COR-L47 (cell line): Measurements from ENCODE around the gene HS3ST3B1.

ENCODE experiments used
- DNase-seq: peaks from one replicate; lab custom pipeline; 2025; lab: John Stamatoyannopoulos, UW

HS3ST3B1 gene

GRCh38 chr17:14303343-14304221 is 2.7 kb downstream of the HS3ST3B1 start:
- DNase-seq: no peak

- DNase-seq: no peak
Observed at GRCh38 chr17:14304222-14304772, 3.4 kb downstream of the HS3ST3B1 start.

- DNase-seq: no peak
Observed at GRCh38 chr17:14304773-14305517, 4.1 kb downstream of the HS3ST3B1 start.

GRCh38 chr17:14305785-14306496 is 5.1 kb downstream of the HS3ST3B1 start:
- DNase-seq: no peak

- DNase-seq: no peak
Observed at GRCh38 chr17:14306596-14306995, 5.7 kb downstream of the HS3ST3B1 start.

GRCh38 chr17:14307560-14308024 is 6.7 kb downstream of the HS3ST3B1 start:
- no peak for DNase-seq

GRCh38 chr17:14308636-14308964 is 7.7 kb downstream of the HS3ST3B1 start:
- DNase-seq: no peak

GRCh38 chr17:14308965-14309879 is 8.3 kb downstream of the HS3ST3B1 start:
- no peak for DNase-seq

GRCh38 chr17:14310101-14310500 is 9.2 kb downstream of the HS3ST3B1 start:
- no peak for DNase-seq

- no peak for DNase-seq
Observed at GRCh38 chr17:14310605-14311004, 9.7 kb downstream of the HS3ST3B1 start.

- DNase-seq: no peak
Observed at GRCh38 chr17:14311186-14311705, 10.4 kb downstream of the HS3ST3B1 start.

GRCh38 chr17:14311981-14312380 is 11.1 kb downstream of the HS3ST3B1 start:
- DNase-seq: no peak

- DNase-seq: no peak
Observed at GRCh38 chr17:14312522-14312921, 11.6 kb downstream of the HS3ST3B1 start.

- DNase-seq: no peak
Observed at GRCh38 chr17:14316126-14316832, 15.4 kb downstream of the HS3ST3B1 start.

GRCh38 chr17:14317383-14317782 is 16.5 kb downstream of the HS3ST3B1 start:
- DNase-seq: no peak

GRCh38 chr17:14318109-14318917 is 17.4 kb downstream of the HS3ST3B1 start:
- no peak for DNase-seq

- DNase-seq: no peak
Observed at GRCh38 chr17:14318918-14319205, 18.0 kb downstream of the HS3ST3B1 start.

- DNase-seq: no peak
Observed at GRCh38 chr17:14320098-14320497, 19.2 kb downstream of the HS3ST3B1 start.

- no peak for DNase-seq
Observed at GRCh38 chr17:14320734-14321475, 20.0 kb downstream of the HS3ST3B1 start.
